Posterior vena cava (tissue), 2 donors: Measurements from ENCODE around the gene PARG. TPM values are rescaled to one million over a fixed set of nuclear protein-coding genes. Genes with fewer than 3 reads are reported as not detected.

Source experiments
- DNase-seq: peaks from one replicate; pipeline ENCODE4 v3.0.0-alpha.2; 2020; ENCODE audit warnings: low spot score
- intact Hi-C, 2 donors: fragments of 100-400 bp; cut with DNase I; formaldehyde crosslinking; loops; one replicate each; pipeline versions ENCODE4 v1.14.1 to v1.14.2; 2022 to 2023
- total RNA-seq, 2 donors: library from RNA; stranded (reverse); fragmentation: NEBNext Ultra II Directional; extraction: Animal tissue kit (Norgen Biotek cat#: 25700); gene quantifications; one replicate each; pipeline ENCODE4 v1.2.1, GENCODE V29; 2021
- donor health status: DM: yes; HTN: yes; CAD: no.
- donor health status: DM: yes; HTN: yes; CAD: no.

Gene PARG
- total RNA-seq, 2 donors from 2014 or later, result 24.0 to 25.5 TPM

DNA sequence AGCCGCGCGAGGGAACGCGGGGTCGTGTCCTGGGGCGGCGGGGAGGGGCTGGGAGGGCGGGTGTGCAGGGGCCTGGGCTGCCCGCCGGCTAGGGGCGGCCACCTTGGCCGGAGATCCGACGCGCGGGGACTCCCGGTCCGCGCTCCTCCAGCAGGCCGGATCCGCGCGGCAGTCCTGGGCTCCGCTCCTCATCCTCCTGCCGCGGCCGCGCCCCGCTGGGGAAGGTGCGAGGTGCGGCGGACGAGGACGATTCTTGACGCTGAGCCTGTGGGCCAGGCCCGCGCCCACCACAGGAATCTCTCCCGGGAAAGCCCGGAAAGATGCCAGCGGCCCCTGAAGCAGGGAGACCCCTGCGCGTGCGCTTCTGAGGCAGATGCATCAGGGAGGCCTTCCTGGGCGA lies 173.1 kb downstream of the PARG start:
- DNase-seq, result no peak
- intact Hi-C loops, result no loop called here

DNA sequence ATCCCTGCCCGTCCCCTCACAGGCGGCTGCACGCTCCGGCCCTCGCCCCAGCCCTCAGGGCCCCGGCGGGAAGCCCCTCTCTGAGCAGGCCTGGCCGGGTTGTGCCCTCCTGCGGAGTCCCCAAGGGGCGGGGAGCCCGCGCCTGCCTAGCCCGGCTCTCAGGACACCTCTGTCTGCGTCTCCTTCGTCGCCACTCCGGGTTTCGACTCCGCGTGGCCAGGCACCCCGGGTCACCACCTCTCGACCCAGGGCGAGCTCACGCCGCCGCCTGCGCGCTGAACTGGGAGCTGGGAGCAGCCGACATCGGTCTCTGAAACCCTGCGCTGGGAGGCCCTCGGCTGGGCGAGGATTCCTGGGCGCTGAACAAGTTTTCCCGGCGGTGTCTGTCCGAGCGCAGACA lies 173.5 kb downstream of the PARG start:
- intact Hi-C loops, result no loop called here
- DNase-seq, result no peak

Other genes starting within 250 kb of the PARG start
- gene OGDHL, start 179.7 kb downstream of the PARG start, total RNA-seq, result not detected
- 10 to 100 TPM; 17.3 to 18.0 TPM for gene TIMM23B, start within 50 bp of the PARG start, total RNA-seq
- 10 to 100 TPM; 10.1 to 10.8 TPM for gene AGAP6, start 46.4 kb upstream of the PARG start, total RNA-seq
- 10 to 100 TPM; 26.7 to 33.5 TPM for gene WASHC2A, start 125.9 kb upstream of the PARG start, total RNA-seq